Measurements from ENCODE around the gene HOOK1.

HOOK1 gene

DNA sequence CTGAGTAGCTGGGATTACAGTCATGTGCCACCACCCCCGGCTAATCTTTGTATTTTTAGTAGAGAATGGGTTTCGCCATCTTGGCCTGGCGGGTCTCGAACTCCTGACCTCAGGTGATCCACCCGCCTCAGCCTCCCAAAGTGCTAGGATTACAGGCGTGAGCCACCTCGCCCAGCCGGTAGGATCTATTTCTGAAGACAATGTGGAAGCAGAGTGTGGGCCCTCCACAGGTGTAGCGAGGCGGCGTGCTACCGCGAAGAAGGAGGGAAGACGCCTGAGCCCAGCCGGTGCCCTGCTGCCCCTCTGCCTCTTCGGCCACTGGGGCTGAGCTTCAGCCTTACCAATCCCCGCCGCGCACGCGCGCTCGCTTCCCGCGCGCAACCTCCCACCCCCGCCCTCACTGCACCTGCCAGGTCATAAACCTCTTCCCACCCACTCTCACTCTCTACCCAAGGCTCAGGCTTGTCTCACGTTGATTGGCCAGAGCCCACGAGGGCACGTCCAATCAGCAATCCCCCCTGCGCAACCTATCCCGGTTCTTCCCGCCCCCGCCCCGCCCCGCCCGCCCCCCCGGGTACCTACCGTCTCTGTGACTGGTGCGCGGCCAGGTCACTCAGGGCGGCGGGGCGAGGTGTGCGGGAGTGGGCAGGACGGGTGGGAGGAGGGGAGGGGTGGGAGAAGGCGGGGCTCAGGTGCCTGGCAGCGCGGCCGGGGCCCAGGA is 409 bp upstream of the HOOK1 start:
- DNase-seq (ENCODE audit: low read depth in 1 of 2, low spot score in 1 of 2), result no peak
- TF ChIP-seq GABPA (IDR thresholded peaks at IDR 0.05; ENCODE audit: low read depth), result no peak
- TF ChIP-seq, protein P1, sequence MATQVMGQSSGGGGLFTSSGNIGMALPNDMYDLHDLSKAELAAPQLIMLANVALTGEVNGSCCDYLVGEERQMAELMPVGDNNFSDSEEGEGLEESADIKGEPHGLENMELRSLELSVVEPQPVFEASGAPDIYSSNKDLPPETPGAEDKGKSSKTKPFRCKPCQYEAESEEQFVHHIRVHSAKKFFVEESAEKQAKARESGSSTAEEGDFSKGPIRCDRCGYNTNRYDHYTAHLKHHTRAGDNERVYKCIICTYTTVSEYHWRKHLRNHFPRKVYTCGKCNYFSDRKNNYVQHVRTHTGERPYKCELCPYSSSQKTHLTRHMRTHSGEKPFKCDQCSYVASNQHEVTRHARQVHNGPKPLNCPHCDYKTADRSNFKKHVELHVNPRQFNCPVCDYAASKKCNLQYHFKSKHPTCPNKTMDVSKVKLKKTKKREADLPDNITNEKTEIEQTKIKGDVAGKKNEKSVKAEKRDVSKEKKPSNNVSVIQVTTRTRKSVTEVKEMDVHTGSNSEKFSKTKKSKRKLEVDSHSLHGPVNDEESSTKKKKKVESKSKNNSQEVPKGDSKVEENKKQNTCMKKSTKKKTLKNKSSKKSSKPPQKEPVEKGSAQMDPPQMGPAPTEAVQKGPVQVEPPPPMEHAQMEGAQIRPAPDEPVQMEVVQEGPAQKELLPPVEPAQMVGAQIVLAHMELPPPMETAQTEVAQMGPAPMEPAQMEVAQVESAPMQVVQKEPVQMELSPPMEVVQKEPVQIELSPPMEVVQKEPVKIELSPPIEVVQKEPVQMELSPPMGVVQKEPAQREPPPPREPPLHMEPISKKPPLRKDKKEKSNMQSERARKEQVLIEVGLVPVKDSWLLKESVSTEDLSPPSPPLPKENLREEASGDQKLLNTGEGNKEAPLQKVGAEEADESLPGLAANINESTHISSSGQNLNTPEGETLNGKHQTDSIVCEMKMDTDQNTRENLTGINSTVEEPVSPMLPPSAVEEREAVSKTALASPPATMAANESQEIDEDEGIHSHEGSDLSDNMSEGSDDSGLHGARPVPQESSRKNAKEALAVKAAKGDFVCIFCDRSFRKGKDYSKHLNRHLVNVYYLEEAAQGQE (IDR thresholded peaks at IDR 0.05; ENCODE audit: insufficient replicate concordance, low read depth), result no peak
- no peak for TF ChIP-seq SPI1 (IDR thresholded peaks at IDR 0.05; ENCODE audit: borderline replicate concordance, low read depth)
- TF ChIP-seq POLR2AphosphoS5 (IDR thresholded peaks at IDR 0.05; ENCODE audit: low read depth), result no peak
- TF ChIP-seq, protein P2, sequence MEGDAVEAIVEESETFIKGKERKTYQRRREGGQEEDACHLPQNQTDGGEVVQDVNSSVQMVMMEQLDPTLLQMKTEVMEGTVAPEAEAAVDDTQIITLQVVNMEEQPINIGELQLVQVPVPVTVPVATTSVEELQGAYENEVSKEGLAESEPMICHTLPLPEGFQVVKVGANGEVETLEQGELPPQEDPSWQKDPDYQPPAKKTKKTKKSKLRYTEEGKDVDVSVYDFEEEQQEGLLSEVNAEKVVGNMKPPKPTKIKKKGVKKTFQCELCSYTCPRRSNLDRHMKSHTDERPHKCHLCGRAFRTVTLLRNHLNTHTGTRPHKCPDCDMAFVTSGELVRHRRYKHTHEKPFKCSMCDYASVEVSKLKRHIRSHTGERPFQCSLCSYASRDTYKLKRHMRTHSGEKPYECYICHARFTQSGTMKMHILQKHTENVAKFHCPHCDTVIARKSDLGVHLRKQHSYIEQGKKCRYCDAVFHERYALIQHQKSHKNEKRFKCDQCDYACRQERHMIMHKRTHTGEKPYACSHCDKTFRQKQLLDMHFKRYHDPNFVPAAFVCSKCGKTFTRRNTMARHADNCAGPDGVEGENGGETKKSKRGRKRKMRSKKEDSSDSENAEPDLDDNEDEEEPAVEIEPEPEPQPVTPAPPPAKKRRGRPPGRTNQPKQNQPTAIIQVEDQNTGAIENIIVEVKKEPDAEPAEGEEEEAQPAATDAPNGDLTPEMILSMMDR (IDR thresholded peaks at IDR 0.05; ENCODE audit: insufficient read depth, low read length), result no peak
- no peak overlapping the region for H3K27ac ChIP-seq (replicated peaks)
- H3K4me3 ChIP-seq (replicated peaks; ENCODE audit: insufficient read depth, low read length), result no peak overlapping the region
- peaks cover 21% of the 10 kb centered on the region for H3K27me3 ChIP-seq (ENCODE audit: insufficient read depth, poor library complexity, severe bottlenecking)

DNA sequence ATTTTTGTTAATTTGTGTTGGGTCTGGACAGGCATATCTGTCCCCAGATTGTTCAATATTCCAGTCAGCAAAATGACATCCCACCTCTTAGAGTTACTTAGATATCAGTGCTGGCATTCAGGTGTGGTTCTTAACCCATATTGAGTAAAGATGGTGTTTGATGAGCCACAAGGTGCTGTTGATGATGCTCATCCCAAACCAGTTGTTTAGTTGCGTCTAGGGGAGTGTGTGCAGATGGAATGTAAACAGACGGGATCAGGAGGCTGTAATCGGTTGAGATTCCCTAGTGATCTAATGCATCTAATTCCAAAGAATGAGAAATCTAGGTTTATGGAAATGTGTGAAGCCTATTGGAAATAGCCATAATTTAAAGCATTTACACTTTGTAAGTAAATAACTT is 1.1 kb downstream of the HOOK1 start:
- H3K27me3 ChIP-seq (ENCODE audit: insufficient read depth, poor library complexity, severe bottlenecking), result peaks cover 21% of the 10 kb centered on the region
- no peak overlapping the region for H3K27ac ChIP-seq (replicated peaks)
- H3K4me3 ChIP-seq (replicated peaks; ENCODE audit: insufficient read depth, low read length), result no peak overlapping the region
- no peak for DNase-seq (ENCODE audit: low read depth in 1 of 2, low spot score in 1 of 2)
- TF ChIP-seq, protein P2 (IDR thresholded peaks at IDR 0.05; ENCODE audit: insufficient read depth, low read length), result no peak
- no peak for TF ChIP-seq POLR2AphosphoS5 (IDR thresholded peaks at IDR 0.05; ENCODE audit: low read depth)
- no peak for TF ChIP-seq GABPA (IDR thresholded peaks at IDR 0.05; ENCODE audit: low read depth)
- TF ChIP-seq SPI1 (IDR thresholded peaks at IDR 0.05; ENCODE audit: borderline replicate concordance, low read depth), result no peak
- TF ChIP-seq, protein P1 (IDR thresholded peaks at IDR 0.05; ENCODE audit: insufficient replicate concordance, low read depth), result no peak

DNA sequence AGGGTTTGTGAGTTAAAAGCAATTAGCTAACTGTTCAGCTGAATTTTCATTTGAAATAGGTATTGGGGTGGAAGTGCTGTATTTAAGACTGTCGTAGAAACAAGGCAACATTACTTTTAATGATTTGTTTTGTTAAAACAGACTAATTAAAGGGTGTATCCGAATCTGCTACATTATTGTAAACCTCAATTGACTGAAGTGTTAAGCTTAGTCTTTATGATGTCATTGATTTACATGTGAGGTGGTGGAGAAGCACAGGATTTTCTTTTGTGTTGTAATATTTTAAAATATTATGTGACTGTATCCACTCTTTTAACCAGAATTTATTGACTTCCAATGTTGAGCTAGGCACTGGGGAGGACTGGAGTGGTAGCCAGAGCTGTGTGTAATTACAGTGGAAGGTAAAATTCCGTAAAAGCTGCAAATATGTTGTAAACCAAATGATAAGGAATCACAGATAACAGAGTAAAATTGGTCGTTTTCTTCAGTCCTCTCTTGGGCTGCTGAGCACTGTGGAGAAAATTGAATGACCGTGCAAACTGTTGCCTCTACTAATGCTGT is 1.6 kb downstream of the HOOK1 start:
- no peak overlapping the region for H3K4me3 ChIP-seq (replicated peaks; ENCODE audit: insufficient read depth, low read length)
- TF ChIP-seq, protein P1 (IDR thresholded peaks at IDR 0.05; ENCODE audit: insufficient replicate concordance, low read depth), result no peak
- TF ChIP-seq, protein P2 (IDR thresholded peaks at IDR 0.05; ENCODE audit: insufficient read depth, low read length), result no peak
- TF ChIP-seq SPI1 (IDR thresholded peaks at IDR 0.05; ENCODE audit: borderline replicate concordance, low read depth) (no peak), POLR2AphosphoS5 (IDR thresholded peaks at IDR 0.05; ENCODE audit: low read depth) (no peak), GABPA (IDR thresholded peaks at IDR 0.05; ENCODE audit: low read depth) (no peak)
- H3K27me3 ChIP-seq (ENCODE audit: insufficient read depth, poor library complexity, severe bottlenecking), result peaks cover 21% of the 10 kb centered on the region
- H3K27ac ChIP-seq (replicated peaks), result no peak overlapping the region
- no peak for DNase-seq (ENCODE audit: low read depth in 1 of 2, low spot score in 1 of 2)

All from HL-60 (cell line).